ENCODE measurements around the gene ZBTB4. TPM values are rescaled to one million over a fixed set of nuclear protein-coding genes. Genes with fewer than 3 reads are reported as not detected.

Gene ZBTB4
- total RNA-seq, 1 experiment from 2014 or later, result 17.1 TPM

DNA sequence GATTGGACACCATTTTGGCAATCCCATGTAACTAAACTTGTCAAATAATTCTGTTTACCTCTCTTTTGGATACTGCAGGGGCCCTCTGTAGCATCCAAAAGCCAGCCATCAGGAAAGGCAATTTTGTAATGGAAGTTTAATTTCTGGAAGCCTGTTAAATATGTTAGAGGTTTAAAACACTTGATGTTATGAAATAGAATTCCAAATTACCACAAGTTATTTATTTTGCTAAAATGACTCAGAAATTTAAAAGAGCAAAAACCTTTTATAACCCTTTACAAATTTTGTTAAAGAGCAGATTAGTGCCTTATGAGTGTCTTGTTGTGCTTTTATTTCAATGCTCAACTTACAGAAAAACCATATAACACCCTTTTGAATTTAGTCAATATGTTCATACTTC is 49.4 kb upstream of the ZBTB4 start:
- intact Hi-C loops (cut with micrococcal nuclease), result no loop called here
- no peaks in the 10 kb centered on the region for H3K79me2 ChIP-seq (ENCODE audit: insufficient read depth, low read length)
- BruUV-seq (replicated peaks), result no TSS peak
- no peaks in the 10 kb centered on the region for H4K20me1 ChIP-seq (ENCODE audit: insufficient read depth)
- ChIA-PET CTCF (no interaction called here), RAD21 (ENCODE audit: low non-redundant PET in 1 of 2, low total read pairs in 2 of 2, uncharacterized antibody in 2 of 2, unreplicated experiment in 2 of 2) (no interaction called here), POLR2A (no interaction called here)
- no peak overlapping the region for H3K9ac ChIP-seq (ENCODE audit: low read length)
- no peaks in the 10 kb centered on the region for H3K4me1 ChIP-seq (ENCODE audit: control insufficient read depth in 1 of 2, insufficient read depth in 2 of 2, low read length in 2 of 2)
- no peak overlapping the region for H3K4me2 ChIP-seq (ENCODE audit: low read length)
- TF ChIP-seq RAD21 (IDR thresholded peaks at IDR 0.05; ENCODE audit: low read depth) (no peak), ZFX (IDR thresholded peaks at IDR 0.05) (no peak), CBX3 (IDR thresholded peaks at IDR 0.05; ENCODE audit: low read depth) (no peak), ELF1 (IDR thresholded peaks at IDR 0.05; ENCODE audit: borderline replicate concordance, low read depth) (no peak), FOSL1 (IDR thresholded peaks at IDR 0.05; ENCODE audit: low read depth) (no peak), TCF7L2 (IDR thresholded peaks at IDR 0.05; ENCODE audit: borderline replicate concordance, extremely low read depth, insufficient read depth, insufficient read length) (no peak), EGR1 (IDR thresholded peaks at IDR 0.05; ENCODE audit: low read depth) (no peak), POLR2AphosphoS5 (IDR thresholded peaks at IDR 0.05; ENCODE audit: low read depth, low read length) (no peak)
- TF ChIP-seq, protein P1, sequence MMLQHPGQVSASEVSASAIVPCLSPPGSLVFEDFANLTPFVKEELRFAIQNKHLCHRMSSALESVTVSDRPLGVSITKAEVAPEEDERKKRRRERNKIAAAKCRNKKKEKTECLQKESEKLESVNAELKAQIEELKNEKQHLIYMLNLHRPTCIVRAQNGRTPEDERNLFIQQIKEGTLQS (IDR thresholded peaks at IDR 0.05), result no peak
- TF ChIP-seq, protein P2, sequence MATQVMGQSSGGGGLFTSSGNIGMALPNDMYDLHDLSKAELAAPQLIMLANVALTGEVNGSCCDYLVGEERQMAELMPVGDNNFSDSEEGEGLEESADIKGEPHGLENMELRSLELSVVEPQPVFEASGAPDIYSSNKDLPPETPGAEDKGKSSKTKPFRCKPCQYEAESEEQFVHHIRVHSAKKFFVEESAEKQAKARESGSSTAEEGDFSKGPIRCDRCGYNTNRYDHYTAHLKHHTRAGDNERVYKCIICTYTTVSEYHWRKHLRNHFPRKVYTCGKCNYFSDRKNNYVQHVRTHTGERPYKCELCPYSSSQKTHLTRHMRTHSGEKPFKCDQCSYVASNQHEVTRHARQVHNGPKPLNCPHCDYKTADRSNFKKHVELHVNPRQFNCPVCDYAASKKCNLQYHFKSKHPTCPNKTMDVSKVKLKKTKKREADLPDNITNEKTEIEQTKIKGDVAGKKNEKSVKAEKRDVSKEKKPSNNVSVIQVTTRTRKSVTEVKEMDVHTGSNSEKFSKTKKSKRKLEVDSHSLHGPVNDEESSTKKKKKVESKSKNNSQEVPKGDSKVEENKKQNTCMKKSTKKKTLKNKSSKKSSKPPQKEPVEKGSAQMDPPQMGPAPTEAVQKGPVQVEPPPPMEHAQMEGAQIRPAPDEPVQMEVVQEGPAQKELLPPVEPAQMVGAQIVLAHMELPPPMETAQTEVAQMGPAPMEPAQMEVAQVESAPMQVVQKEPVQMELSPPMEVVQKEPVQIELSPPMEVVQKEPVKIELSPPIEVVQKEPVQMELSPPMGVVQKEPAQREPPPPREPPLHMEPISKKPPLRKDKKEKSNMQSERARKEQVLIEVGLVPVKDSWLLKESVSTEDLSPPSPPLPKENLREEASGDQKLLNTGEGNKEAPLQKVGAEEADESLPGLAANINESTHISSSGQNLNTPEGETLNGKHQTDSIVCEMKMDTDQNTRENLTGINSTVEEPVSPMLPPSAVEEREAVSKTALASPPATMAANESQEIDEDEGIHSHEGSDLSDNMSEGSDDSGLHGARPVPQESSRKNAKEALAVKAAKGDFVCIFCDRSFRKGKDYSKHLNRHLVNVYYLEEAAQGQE (IDR thresholded peaks at IDR 0.05; ENCODE audit: low read depth), result no peak
- TF ChIP-seq, protein P3, sequence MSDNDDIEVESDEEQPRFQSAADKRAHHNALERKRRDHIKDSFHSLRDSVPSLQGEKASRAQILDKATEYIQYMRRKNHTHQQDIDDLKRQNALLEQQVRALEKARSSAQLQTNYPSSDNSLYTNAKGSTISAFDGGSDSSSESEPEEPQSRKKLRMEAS (IDR thresholded peaks at IDR 0.05), result no peak
- no peaks in the 10 kb centered on the region for H3K27me3 ChIP-seq (ENCODE audit: insufficient read depth, low read length)
- H3K9me3 ChIP-seq (ENCODE audit: control insufficient read depth in 1 of 2, insufficient read depth in 1 of 2, low read depth in 1 of 2, low read length in 2 of 2), result peaks cover 0 to 4% of the 10 kb centered on the region in 2 experiments; a peak in 1 of 4 replicates
- ATAC-seq (no peak), DNase-seq (ENCODE audit: low read depth, low spot score) (no peak)
- no peak overlapping the region for H2AFZ ChIP-seq (ENCODE audit: low read depth, low read length, poor library complexity, severe bottlenecking)
- no peaks in the 10 kb centered on the region for H3K9me2 ChIP-seq (ENCODE audit: insufficient read depth)
- H3K4me3 ChIP-seq (replicated peaks in 1 of 2; ENCODE audit: low read depth in 1 of 2, low read length in 2 of 2), result no peak overlapping the region
- H3K27ac ChIP-seq (ENCODE audit: low read depth, low read length), result no peak overlapping the region
- no peaks in the 10 kb centered on the region for H3K36me3 ChIP-seq (ENCODE audit: control insufficient read depth in 1 of 2, insufficient read depth in 2 of 2, low read length in 2 of 2)

Data from HCT116 (cell line).